Hepatocyte (in vitro differentiated cells): Measurements from ENCODE around the gene ABI3.

Source experiments
- CTCF ChIP-seq: fragments of 200-600 bp; sonication (generic); IDR thresholded peaks from 2 replicates; pipeline ENCODE4 v1.5.1; 2016; ENCODE audit warnings: antibody characterized with exemption, mild to moderate bottlenecking; ENCODE audit not compliant: poor library complexity
- EZH2 ChIP-seq: fragments of 200-600 bp; sonication (generic); IDR thresholded peaks from 2 replicates; pipeline ENCODE4 v1.6.1; 2016; ENCODE audit warnings: antibody characterized with exemption, mild to moderate bottlenecking, borderline replicate concordance

- TF ChIP-seq CTCF (no peak), EZH2 (no peak)
Measured at GRCh38 chr17:49210158-49211029, at the start of gene ABI3, which contains the start of gene GNGT2.
